Measurements from ENCODE around the gene TRPV5.

TRPV5 gene

GRCh38 chr7:142864980-142865747 lies 68.4 kb downstream of the TRPV5 start:
- no peak for DNase-seq (ENCODE audit: extremely low read depth, insufficient read length)
- Histone ChIP-seq H3K4me3 (replicated peaks; ENCODE audit: low read depth, low read length) (no peak overlapping the region), H3K27me3 (replicated peaks; ENCODE audit: control insufficient read depth, insufficient read depth, low read length) (no peaks in the 10 kb centered on the region; the same call in 1 of the 2 replicates), H3K36me3 (ENCODE audit: control insufficient read depth, insufficient read depth, low read length) (no peaks in the 10 kb centered on the region)
- no peak for TF ChIP-seq CTCF (IDR thresholded peaks at IDR 0.05; ENCODE audit: insufficient read depth, low read length, poor library complexity, severe bottlenecking)

GRCh38 chr7:142863891-142864685 lies 69.5 kb downstream of the TRPV5 start:
- no peak for TF ChIP-seq CTCF (IDR thresholded peaks at IDR 0.05; ENCODE audit: insufficient read depth, low read length, poor library complexity, severe bottlenecking)
- Histone ChIP-seq H3K36me3 (ENCODE audit: control insufficient read depth, insufficient read depth, low read length) (no peaks in the 10 kb centered on the region), H3K4me3 (replicated peaks; ENCODE audit: low read depth, low read length) (no peak overlapping the region), H3K27me3 (replicated peaks; ENCODE audit: control insufficient read depth, insufficient read depth, low read length) (no peaks in the 10 kb centered on the region; the same call in 1 of the 2 replicates)
- no peak for DNase-seq (ENCODE audit: extremely low read depth, insufficient read length)

GRCh38 chr7:142862786-142863400 lies 70.7 kb downstream of the TRPV5 start:
- Histone ChIP-seq H3K4me3 (replicated peaks; ENCODE audit: low read depth, low read length) (no peak overlapping the region), H3K27me3 (replicated peaks; ENCODE audit: control insufficient read depth, insufficient read depth, low read length) (no peaks in the 10 kb centered on the region; the same call in 1 of the 2 replicates), H3K36me3 (ENCODE audit: control insufficient read depth, insufficient read depth, low read length) (no peaks in the 10 kb centered on the region)
- no peak for DNase-seq (ENCODE audit: extremely low read depth, insufficient read length)
- TF ChIP-seq CTCF (IDR thresholded peaks at IDR 0.05; ENCODE audit: insufficient read depth, low read length, poor library complexity, severe bottlenecking): no peak

GRCh38 chr7:142862351-142862750 lies 71.2 kb downstream of the TRPV5 start:
- Histone ChIP-seq H3K27me3 (replicated peaks; ENCODE audit: control insufficient read depth, insufficient read depth, low read length) (no peaks in the 10 kb centered on the region; the same call in 1 of the 2 replicates), H3K36me3 (ENCODE audit: control insufficient read depth, insufficient read depth, low read length) (no peaks in the 10 kb centered on the region), H3K4me3 (replicated peaks; ENCODE audit: low read depth, low read length) (no peak overlapping the region)
- DNase-seq (ENCODE audit: extremely low read depth, insufficient read length): no peak
- TF ChIP-seq CTCF (IDR thresholded peaks at IDR 0.05; ENCODE audit: insufficient read depth, low read length, poor library complexity, severe bottlenecking): no peak

GRCh38 chr7:142860968-142861367 lies 72.6 kb downstream of the TRPV5 start:
- no peak for DNase-seq (ENCODE audit: extremely low read depth, insufficient read length)
- no peaks in the 10 kb centered on the region; the same call in none of the 2 replicates for H3K27me3 ChIP-seq (replicated peaks; ENCODE audit: control insufficient read depth, insufficient read depth, low read length)
- no peaks in the 10 kb centered on the region for H3K36me3 ChIP-seq (ENCODE audit: control insufficient read depth, insufficient read depth, low read length)

More at GRCh38 chr7:142860968-142861367, 72.6 kb downstream of the TRPV5 start:
- no peak overlapping the region for H3K4me3 ChIP-seq (replicated peaks; ENCODE audit: low read depth, low read length)
- no peak for TF ChIP-seq CTCF (IDR thresholded peaks at IDR 0.05; ENCODE audit: insufficient read depth, low read length, poor library complexity, severe bottlenecking)

Data from GM06990 (cell line).